Breast epithelium (tissue), 3 donors: ENCODE data around the gene SLC66A2.

ENCODE experiments used
- CTCF ChIP-seq, 3 donors: fragments of 450-650 bp; IDR thresholded peaks; one replicate each; pipeline ENCODE4 v1.5.1; 2016 to 2017; ENCODE audit warnings: antibody characterized with exemption in 3 of 3, mild to moderate bottlenecking in 3 of 3, moderate library complexity in 3 of 3
- POLR2A ChIP-seq: fragments of 450-650 bp; IDR thresholded peaks from one replicate; pipeline ENCODE4 v1.6.1; 2016; ENCODE audit warnings: antibody characterized with exemption, mild to moderate bottlenecking, moderate library complexity
- POLR2AphosphoS5 ChIP-seq, 3 donors: sonication (generic); formaldehyde crosslinking; IDR thresholded peaks; one replicate each; pipeline ENCODE4 v1.6.1; 2017; ENCODE audit warnings: antibody characterized with exemption in 3 of 3

GRCh38 chr18:79916128-79916494, 35.3 kb downstream of the SLC66A2 start:
- TF ChIP-seq POLR2A (no peak), CTCF (IDR thresholded peaks at IDR 0.05) (no peak), POLR2AphosphoS5 (IDR thresholded peaks at IDR 0.05) (no peak)
